Liver (tissue), 9 donors: ENCODE results near the gene LILRB2. TPM values are rescaled to one million over a fixed set of nuclear protein-coding genes. Genes with fewer than 3 reads are reported as not detected.
"Not testable (repeated sequence)": the region's sequence is repeated elsewhere in the genome, so short reads cannot be mapped to it uniquely, and the experiment has no call there.

ENCODE experiments used
- DNase-seq: peaks from one replicate; pipeline ENCODE4 v3.0.0-alpha.2; 2017; ENCODE audit warnings: low spot score
- H3K27ac ChIP-seq, 2 donors: one replicate each; pipeline ENCODE4 v1.7.0; 2013; ENCODE audit warnings: inconsistent platforms in 2 of 2, low read length in 2 of 2, control low read depth in 1 of 2, low read depth in 1 of 2, mild to moderate bottlenecking in 1 of 2
- H3K27me3 ChIP-seq, 4 donors: one replicate each; pipeline versions ENCODE4 v1.6.1 to v1.7.0; 2013; ENCODE audit warnings: low read length in 3 of 4, inconsistent platforms in 1 of 4, mild to moderate bottlenecking in 1 of 4, moderate library complexity in 1 of 4; ENCODE audit not compliant: control insufficient read depth in 4 of 4, insufficient read depth in 4 of 4
- H3K36me3 ChIP-seq, 4 donors: one replicate each; pipeline versions ENCODE4 v1.6.1 to v1.7.0; 2013; ENCODE audit warnings: low read length in 3 of 4, mild to moderate bottlenecking in 3 of 4, low read depth in 1 of 4, moderate library complexity in 1 of 4; ENCODE audit not compliant: control insufficient read depth in 4 of 4, insufficient read depth in 3 of 4
- H3K4me1 ChIP-seq, 4 donors: one replicate each; pipeline versions ENCODE4 v1.6.1 to v1.7.0; 2013; ENCODE audit warnings: low read length in 3 of 4, mild to moderate bottlenecking in 3 of 4, moderate library complexity in 1 of 4; ENCODE audit not compliant: control insufficient read depth in 4 of 4, insufficient read depth in 4 of 4
- H3K4me3 ChIP-seq, 3 donors: one replicate each; pipeline versions ENCODE4 v1.6.1 to v1.7.0; 2013; ENCODE audit warnings: low read length in 3 of 3, control low read depth in 1 of 3, low read depth in 1 of 3, mild to moderate bottlenecking in 1 of 3
- H3K9ac ChIP-seq, 2 donors: one replicate each; pipeline ENCODE4 v1.7.0; 2013; ENCODE audit warnings: low read length in 2 of 2, mild to moderate bottlenecking in 2 of 2, moderate library complexity in 2 of 2, control low read depth in 1 of 2, low read depth in 1 of 2
- H3K9me3 ChIP-seq, 4 donors: one replicate each; pipeline versions ENCODE4 v1.6.1 to v1.7.0; 2013; ENCODE audit warnings: low read length in 3 of 4; ENCODE audit not compliant: control insufficient read depth in 4 of 4
- FOXA2 ChIP-seq: IDR thresholded peaks from 2 replicates; pipeline ENCODE4 v1.6.1; 2016; ENCODE audit warnings: antibody characterized with exemption
- HNF4A ChIP-seq, 2 donors: conservative IDR thresholded peaks; 2 replicates each; pipeline ENCODE4 v1.6.1; 2016; ENCODE audit warnings: antibody characterized with exemption in 2 of 2, mild to moderate bottlenecking in 2 of 2
- HNF4G ChIP-seq: IDR thresholded peaks from 2 replicates; pipeline ENCODE4 v1.6.1; 2016; ENCODE audit warnings: antibody characterized with exemption
- TAF1 ChIP-seq: conservative IDR thresholded peaks from 2 replicates; pipeline ENCODE4 v1.6.1; 2016; ENCODE audit warnings: antibody characterized with exemption, mild to moderate bottlenecking
- WGBS: extraction: QIAGEN DNeasy Blood & Tissue Kit; methylation state at CpG from one replicate; pipeline ENCODE4 v1.1.7; 2013; 5-methylcytosine and 5-hydroxymethylcytosine counted together
- polyA plus RNA-seq, 2 donors: library from polyadenylated mRNA; stranded (reverse) in 1 of 2; unstranded in 1 of 2; fragments of 200-250 nt in 1 of 2; fragments of >200 nt in 1 of 2; fragmentation: Nextera tagmentation in 1 of 2; extraction: Ambion mirVana in 1 of 2; gene quantifications; one replicate each; pipeline versions ENCODE4 v1.2.1 to v1.2.3, GENCODE V29; 2013 to 2015
- total RNA-seq, 2 donors: library from RNA; depleted of rRNA; stranded (reverse); fragments of >200 nt; gene quantifications; one replicate each; pipeline ENCODE4 v1.2.3, GENCODE V29; 2014
- TF ChIP-seq, protein P1 (sequence below): IDR thresholded peaks from 2 replicates; pipeline ENCODE4 v1.6.1; 2016; ENCODE audit warnings: antibody characterized with exemption
- TF ChIP-seq, protein P2 (sequence below): fragments of 150-350 bp; IDR thresholded peaks from 2 replicates; pipeline ENCODE4 v1.5.1; 2017; ENCODE audit warnings: improper control_type of control experiment, low read depth, low read length; ENCODE audit not compliant: missing input control
- donor health status: healthy.
- donor health status: healthy.
- donor health status: healthy.
- donor health status: healthy.
- donor health status: healthy.

LILRB2 gene
- total and polyA plus RNA-seq, 4 donors, result 2.2 to 6.1 (median 5.2) TPM

DNA sequence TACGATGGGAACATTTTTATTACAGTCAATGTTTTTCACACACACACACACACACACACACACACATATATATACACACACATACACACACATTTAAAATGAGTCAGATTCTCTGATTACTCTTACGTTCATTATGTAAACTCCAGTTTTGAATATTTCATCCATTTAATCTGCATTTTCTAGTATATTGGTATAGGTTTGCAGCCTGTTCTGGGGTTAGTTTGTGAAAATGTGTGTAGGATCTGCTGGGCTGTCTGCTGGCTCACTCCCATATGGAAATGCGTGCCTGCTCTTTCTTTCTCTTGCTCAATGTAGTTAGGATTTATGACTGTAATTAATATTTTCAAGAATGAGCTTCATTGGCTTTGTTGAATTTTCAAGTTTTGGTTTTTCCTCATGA, 7.1 kb downstream of the LILRB2 start:
- Histone ChIP-seq H3K27me3 (no peaks in the 10 kb centered on the region), H3K4me3 (no peak overlapping the region), H3K36me3 (no peaks in the 10 kb centered on the region), H3K9ac (no peak overlapping the region), H3K27ac (no peak overlapping the region), H3K4me1 (no peaks in the 10 kb centered on the region), H3K9me3 (no peaks in the 10 kb centered on the region)
- no peak for DNase-seq
- 67% methylated on average over 3 of the region's 3 CpGs for WGBS
- TF ChIP-seq HNF4G, result no peak
- TF ChIP-seq HNF4A (conservative IDR thresholded peaks at IDR 0.05), result no peak
- TF ChIP-seq TAF1, result no peak

DNA sequence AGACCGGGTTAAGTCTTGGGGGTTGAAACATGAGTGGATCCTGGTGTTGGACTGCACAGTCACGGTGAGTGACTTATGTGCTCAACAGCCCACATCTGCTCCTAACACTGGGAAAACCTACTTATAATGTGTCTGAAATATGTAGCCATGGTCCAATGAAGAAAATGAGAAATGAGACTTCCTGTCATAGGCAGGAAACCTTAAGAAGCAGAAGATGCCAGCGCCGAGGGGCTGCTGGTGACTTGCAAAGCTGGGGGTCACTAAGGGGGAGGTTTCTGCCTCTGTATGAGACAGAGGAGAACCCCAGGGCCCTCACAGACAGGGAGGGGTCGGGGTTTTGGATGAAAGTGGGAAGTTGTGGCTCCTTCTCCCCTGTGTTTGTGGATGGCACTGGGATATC, 8.7 kb downstream of the LILRB2 start:
- H3K36me3 ChIP-seq, H3K9me3 ChIP-seq, H3K4me1 ChIP-seq, H3K4me3 ChIP-seq, H3K9ac ChIP-seq, H3K27me3 ChIP-seq, DNase-seq: not testable (repeated sequence)
- H3K27ac ChIP-seq, result peak overlapping the region in 1 of 2 donors; percentile 7
- 53% methylated on average over 5 of the region's 5 CpGs for WGBS

DNA sequence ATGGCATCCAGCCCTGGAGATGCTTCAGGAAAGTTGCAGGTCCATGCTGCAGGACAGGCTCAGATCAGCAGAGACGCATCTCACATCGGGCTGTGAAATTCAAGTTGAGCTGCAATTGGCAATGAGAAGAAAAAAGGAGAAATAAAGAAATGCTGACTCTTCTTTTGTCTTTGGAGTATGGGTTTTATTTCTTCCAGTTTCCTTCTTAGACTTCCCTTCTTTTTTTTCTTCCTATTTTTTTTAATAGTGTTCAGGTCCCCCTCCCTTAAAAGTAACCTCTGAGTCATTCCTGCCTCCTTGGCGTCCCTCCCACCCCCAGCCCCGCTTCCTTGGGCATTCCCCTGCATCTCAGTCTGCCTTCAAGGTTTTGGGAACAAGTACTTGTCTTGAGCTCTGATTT, 9.3 kb downstream of the LILRB2 start:
- not testable (repeated sequence) for DNase-seq, H3K4me1 ChIP-seq, H3K9ac ChIP-seq, H3K4me3 ChIP-seq, H3K36me3 ChIP-seq, H3K27me3 ChIP-seq, H3K9me3 ChIP-seq
- 54% methylated on average over 4 of the region's 4 CpGs for WGBS
- peak overlapping the region; percentile 18 to 41 for H3K27ac ChIP-seq

DNA sequence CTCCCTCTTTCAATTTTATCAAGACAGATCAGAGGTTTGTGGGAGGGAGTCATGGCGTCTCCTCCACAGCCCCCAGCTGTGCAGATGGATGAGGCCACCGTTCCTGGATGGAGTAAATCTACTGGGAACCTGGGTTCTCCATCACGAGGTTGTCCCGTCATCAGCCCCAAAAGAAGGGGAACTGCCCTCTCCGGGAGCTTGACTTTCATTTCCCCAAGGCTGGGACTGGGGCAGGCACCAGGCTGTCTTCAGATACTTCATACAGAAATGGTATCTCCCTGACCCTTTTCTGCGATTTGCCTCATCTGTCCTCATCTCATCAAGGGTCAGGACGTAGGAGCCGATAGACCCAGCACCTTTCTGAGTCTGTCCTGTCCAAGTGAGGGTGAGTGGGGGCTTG, 9.8 kb downstream of the LILRB2 start:
- no peaks in the 10 kb centered on the region for H3K4me1 ChIP-seq
- no peak overlapping the region for H3K9ac ChIP-seq
- DNase-seq, result no peak
- H3K36me3 ChIP-seq, result no peaks in the 10 kb centered on the region
- H3K9me3 ChIP-seq, result no peaks in the 10 kb centered on the region
- WGBS, result 63% methylated on average over 8 of the region's 8 CpGs
- no peak overlapping the region for H3K4me3 ChIP-seq
- TF ChIP-seq, protein P1, sequence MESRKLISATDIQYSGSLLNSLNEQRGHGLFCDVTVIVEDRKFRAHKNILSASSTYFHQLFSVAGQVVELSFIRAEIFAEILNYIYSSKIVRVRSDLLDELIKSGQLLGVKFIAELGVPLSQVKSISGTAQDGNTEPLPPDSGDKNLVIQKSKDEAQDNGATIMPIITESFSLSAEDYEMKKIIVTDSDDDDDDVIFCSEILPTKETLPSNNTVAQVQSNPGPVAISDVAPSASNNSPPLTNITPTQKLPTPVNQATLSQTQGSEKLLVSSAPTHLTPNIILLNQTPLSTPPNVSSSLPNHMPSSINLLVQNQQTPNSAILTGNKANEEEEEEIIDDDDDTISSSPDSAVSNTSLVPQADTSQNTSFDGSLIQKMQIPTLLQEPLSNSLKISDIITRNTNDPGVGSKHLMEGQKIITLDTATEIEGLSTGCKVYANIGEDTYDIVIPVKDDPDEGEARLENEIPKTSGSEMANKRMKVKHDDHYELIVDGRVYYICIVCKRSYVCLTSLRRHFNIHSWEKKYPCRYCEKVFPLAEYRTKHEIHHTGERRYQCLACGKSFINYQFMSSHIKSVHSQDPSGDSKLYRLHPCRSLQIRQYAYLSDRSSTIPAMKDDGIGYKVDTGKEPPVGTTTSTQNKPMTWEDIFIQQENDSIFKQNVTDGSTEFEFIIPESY, result no peak
- no peak for TF ChIP-seq FOXA2
- TF ChIP-seq, protein P2, sequence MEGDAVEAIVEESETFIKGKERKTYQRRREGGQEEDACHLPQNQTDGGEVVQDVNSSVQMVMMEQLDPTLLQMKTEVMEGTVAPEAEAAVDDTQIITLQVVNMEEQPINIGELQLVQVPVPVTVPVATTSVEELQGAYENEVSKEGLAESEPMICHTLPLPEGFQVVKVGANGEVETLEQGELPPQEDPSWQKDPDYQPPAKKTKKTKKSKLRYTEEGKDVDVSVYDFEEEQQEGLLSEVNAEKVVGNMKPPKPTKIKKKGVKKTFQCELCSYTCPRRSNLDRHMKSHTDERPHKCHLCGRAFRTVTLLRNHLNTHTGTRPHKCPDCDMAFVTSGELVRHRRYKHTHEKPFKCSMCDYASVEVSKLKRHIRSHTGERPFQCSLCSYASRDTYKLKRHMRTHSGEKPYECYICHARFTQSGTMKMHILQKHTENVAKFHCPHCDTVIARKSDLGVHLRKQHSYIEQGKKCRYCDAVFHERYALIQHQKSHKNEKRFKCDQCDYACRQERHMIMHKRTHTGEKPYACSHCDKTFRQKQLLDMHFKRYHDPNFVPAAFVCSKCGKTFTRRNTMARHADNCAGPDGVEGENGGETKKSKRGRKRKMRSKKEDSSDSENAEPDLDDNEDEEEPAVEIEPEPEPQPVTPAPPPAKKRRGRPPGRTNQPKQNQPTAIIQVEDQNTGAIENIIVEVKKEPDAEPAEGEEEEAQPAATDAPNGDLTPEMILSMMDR, result no peak
- peak overlapping the region; percentile 18 to 41 for H3K27ac ChIP-seq
- no peaks in the 10 kb centered on the region for H3K27me3 ChIP-seq
